GM19463 (cell line): ENCODE results near the gene AGAP5.
"Not testable (repeated sequence)": the region's sequence is repeated elsewhere in the genome, so short reads cannot be mapped to it uniquely, and the experiment has no call there.

Source experiments
- ATAC-seq: cut with Tn5 transposase; IDR thresholded peaks from one replicate; pipeline ENCODE4 v1.9.1; 2021; ENCODE audit warnings: mild to moderate bottlenecking, moderate library complexity; ENCODE audit not compliant: unreplicated experiment

The AGAP5 gene

DNA sequence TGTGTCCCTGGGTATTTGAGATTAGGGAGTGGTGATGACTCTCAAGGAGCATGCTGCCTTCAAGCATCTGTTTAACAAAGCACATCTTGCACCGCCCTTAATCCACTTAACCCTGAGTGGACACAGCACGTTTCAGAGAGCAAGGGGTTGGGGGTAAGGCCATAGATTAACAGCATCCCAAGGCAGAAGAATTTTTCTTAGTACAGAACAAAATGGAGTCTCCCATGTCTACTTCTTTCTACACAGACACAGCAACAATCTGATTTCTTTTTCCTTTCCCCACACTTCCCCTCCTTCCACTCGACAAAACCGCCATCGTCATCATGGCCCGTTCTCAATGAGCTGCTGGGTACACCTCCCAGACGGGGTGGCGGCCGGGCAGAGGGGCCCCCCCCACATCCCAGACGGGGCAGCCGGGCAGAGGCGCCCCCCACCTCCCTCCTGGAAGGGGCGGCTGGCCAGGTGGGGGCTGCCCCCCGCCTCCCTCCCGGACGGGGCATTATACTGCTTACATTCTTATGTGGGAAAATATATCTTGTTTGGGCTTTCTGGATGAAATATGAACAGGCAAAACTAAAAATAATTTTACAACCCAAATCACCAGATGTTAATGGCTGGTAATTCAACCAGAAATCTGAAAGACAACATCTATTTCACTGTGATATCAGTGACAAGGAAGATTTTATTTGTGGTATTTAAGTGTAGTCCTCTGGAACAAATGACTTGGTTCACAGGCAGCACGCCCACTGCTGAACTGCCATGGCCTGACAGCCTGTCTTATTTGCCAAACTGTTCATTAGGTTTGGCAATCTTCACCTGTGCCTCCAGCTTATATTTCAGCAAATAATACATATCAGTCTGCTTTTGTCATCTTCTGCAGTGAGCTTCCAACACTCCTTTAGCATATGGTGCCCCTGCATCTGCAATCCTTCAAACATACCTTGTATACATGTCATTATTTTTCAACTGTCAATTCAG, 17.6 kb upstream of the AGAP5 start:
- not testable (repeated sequence) for ATAC-seq

GRCh38 chr10:73714483-73714882, 16.6 kb upstream of the AGAP5 start:
- not testable (repeated sequence) for ATAC-seq

GRCh38 chr10:73713912-73714311, 16.0 kb upstream of the AGAP5 start:
- ATAC-seq, result not testable (repeated sequence)

GRCh38 chr10:73711683-73712082, 13.8 kb upstream of the AGAP5 start:
- ATAC-seq, result not testable (repeated sequence)

- ATAC-seq, result not testable (repeated sequence)
These were observed 10.2 kb upstream of the AGAP5 start for GRCh38 chr10:73708122-73708521.

DNA sequence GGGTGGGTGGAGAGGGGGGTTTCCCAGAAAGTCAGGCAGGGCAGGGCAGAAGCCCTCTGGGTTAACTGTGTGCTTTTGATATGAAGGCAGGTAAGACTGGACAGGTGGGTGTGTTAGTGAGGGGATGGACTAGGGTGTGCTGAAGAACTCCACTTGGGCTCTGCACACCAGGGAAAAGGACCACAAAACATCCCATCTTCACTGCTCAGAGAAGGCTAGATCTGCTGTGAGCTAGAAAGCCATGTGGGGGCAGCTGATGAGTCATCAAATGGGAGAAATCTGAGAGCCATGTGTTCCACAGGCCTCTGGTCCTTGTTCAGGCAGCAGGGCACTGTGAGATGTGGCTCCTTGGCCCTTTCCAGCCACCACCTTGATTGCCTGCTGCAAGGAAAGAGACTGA, 9.7 kb upstream of the AGAP5 start:
- ATAC-seq, result not testable (repeated sequence)

GRCh38 chr10:73706488-73706887, 8.6 kb upstream of the AGAP5 start:
- not testable (repeated sequence) for ATAC-seq

DNA sequence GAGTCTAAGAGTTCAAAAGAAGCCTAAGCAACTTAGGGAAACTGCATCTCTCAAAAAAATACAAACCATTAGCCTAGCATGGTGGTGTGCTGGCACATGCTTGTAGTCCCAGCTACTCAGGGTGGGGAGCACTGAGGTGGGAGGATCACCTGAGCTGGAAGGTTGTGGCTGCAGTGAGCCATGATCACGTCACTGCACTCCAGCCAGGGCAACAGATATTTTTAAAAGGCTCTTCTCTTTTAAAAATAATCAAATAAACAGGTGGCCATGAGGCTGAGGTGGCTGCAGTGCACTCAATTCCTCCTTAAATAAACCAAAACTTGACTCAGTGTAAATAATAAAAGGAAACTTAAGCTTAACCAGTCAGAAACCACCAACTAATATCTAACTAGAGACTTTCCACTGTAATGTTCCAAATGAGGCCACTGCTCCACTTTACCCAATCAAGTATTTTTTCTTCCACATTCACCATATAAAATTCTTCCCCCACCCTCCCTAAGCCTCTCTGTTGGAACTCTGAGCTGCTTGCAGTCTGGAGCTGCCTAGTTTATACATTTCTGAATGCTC, 7.7 kb upstream of the AGAP5 start:
- not testable (repeated sequence) for ATAC-seq

DNA sequence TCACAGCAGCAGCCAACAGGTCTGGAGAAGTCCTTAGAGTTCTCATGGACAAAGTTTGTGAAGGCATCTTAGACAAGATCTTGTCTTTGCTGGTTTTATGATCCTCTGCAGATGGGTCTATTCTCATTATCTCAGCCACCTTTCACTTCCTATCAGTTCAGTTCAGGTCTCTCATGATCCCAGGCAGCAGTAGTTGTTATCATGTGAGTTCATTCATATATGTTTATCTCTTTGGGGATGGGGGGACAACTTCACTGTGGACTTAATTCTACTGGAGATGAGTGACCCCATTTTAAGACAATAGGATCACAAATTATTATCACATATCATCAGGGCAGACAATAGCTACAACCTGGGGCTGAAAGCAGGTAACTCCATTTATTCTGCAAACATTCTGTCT, 6.0 kb upstream of the AGAP5 start:
- ATAC-seq, result not testable (repeated sequence)

GRCh38 chr10:73698819-73699218, 910 bp upstream of the AGAP5 start:
- ATAC-seq, result not testable (repeated sequence)

DNA sequence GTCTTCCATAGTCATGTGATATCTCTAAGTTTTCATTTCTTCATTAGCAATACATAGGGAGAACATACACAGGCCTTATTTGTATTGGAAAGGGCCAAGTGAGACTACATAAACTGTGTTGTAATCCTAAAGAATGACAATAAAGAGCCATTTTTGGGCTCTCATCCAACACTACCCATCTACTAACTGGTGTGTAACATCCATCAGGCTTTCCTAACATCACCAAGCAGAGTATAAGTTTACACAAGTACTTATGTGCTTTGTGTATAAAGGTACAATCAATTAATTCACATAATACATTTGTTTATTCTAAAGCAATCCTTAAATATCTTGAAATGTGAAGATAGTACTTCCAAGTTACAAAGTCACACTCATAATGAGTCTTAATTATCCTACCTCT, 2.6 kb downstream of the AGAP5 start:
- ATAC-seq, result not testable (repeated sequence)

DNA sequence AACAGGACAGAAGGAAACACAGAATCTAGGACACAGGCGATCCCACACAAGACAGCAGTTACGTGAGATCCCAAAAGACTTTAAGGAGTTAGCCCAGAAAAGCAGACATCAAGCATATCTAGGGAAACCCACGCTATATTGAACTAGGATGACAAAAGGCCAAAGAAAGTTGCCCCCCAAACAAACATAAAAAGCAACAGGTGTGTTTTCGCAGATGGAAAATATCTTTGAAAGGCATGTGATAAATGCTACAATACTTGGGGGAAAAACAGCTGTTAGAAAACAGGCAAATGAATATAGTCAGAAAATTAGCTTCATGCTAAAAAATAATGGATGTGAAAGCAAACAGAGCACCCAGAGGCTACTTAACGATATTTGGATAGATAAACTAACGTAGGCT, 7.2 kb downstream of the AGAP5 start:
- ATAC-seq, result not testable (repeated sequence)

DNA sequence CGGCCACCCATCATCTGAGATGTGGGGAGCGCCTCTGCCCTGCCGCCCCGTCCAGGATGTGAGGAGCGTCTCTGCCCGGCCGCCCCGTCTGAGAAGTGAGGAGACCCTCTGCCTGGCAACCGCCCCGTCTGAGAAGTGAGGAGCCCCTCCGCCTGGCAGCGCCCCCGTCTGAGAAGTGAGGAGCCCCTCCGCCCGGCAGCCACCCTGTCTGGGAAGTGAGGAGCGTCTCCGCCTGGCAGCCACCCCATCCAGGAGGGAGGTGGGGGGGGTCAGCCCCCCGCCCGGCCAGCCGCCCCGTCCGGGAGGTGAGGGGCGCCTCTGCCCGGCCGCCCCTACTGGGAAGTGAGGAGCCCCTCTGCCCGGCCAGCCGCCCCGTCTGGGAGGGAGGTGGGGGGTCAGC, 8.3 kb downstream of the AGAP5 start:
- ATAC-seq, result not testable (repeated sequence)

GRCh38 chr10:73687641-73688040, 10.3 kb downstream of the AGAP5 start:
- not testable (repeated sequence) for ATAC-seq

DNA sequence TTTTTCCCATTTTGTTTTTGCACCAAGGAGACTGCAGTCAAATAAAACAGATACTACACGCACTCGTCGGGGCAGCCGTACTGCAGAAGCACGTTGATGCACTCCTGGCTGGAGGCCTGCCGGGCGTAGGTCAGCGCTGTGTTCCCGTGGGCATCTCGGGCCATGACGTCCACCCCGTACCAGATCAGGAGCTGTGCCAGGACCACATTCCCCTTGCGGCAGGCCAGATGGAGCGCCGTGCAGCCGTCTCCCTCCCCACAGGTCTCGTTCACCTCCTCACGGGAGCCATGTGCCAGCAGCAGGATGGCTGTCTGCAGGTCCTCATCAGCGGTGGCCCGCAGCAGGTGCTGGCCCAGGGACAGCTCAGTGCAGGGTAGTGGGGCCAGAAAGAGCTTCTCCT, 23.4 kb downstream of the AGAP5 start:
- ATAC-seq, result not testable (repeated sequence)

- ATAC-seq, result not testable (repeated sequence)
These were observed 29.5 kb downstream of the AGAP5 start for GRCh38 chr10:73668378-73668777.

GRCh38 chr10:73666153-73666809, 31.6 kb downstream of the AGAP5 start:
- not testable (repeated sequence) for ATAC-seq

DNA sequence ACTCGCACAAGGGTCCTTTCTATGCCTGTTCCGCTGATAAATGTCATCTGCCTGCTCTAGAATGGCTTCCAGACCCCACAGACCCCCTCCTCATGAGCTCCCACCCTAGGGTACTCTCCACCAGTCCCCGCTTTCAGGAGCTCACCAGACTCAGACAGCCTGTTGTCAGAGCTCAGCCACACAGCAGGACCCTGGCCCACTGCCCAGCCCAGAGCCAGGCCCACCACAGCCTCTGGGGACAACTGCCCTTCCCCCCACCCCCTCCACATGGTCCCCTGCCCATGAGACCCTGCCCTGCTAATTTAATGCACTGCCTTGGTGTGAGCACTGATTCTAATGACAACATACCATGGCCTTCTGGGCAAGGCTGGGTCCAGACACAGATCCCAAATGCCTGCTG, 32.3 kb downstream of the AGAP5 start:
- not testable (repeated sequence) for ATAC-seq

GRCh38 chr10:73664156-73665040, 33.5 kb downstream of the AGAP5 start:
- ATAC-seq, result not testable (repeated sequence)

DNA sequence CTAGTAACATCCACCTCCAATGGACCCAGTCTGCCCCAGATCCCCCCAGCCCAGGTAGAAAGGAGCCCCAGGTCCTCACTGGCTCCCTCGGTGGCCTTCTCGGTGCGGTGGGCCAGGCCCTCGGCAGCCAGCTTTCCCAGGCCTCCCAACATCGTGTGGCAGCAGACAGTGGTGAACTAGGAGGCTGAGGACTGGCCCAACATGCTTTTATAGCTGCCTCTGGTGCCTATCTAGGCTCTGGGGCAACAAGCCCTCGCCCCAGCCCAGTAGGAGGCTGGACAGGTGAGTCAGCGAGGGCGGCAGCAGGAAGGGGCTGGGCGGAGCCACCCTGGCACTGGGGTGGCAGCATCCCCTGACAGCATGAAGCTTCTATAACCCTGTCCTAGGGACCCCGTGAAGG, 34.3 kb downstream of the AGAP5 start:
- ATAC-seq, result not testable (repeated sequence)
